ENCODE data around the gene UPF1.

Gene UPF1

DNA sequence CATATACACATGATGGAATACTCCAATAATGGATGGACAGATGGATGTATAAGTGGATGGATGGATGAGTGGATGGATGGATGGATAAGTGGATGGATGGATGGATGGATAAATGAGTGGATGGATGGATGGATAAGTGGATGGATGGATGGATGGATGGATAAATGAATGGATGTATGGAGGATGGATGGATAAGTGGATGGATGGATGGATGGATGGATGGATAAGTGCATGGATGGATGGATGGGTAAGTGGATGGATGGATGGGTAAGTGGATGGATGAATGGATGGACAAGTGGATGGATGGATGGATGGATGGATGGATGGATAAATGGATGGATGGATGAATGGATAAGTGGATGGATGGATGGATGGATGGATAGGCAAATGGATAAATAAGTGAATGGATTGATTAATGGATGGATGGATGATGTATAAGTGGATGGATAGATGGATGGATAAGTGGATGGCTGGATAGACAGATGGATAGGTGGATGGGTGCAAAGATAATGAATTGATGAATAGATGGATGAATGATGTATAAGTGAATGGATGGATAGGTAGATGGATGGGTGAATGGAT is 32.3 kb upstream of the UPF1 start:
- no peak overlapping the region for H3K4me3 ChIP-seq (replicated peaks in 1 of 2; ENCODE audit: low read depth in 2 of 2, low read length in 2 of 2)
- TF ChIP-seq, protein P1, sequence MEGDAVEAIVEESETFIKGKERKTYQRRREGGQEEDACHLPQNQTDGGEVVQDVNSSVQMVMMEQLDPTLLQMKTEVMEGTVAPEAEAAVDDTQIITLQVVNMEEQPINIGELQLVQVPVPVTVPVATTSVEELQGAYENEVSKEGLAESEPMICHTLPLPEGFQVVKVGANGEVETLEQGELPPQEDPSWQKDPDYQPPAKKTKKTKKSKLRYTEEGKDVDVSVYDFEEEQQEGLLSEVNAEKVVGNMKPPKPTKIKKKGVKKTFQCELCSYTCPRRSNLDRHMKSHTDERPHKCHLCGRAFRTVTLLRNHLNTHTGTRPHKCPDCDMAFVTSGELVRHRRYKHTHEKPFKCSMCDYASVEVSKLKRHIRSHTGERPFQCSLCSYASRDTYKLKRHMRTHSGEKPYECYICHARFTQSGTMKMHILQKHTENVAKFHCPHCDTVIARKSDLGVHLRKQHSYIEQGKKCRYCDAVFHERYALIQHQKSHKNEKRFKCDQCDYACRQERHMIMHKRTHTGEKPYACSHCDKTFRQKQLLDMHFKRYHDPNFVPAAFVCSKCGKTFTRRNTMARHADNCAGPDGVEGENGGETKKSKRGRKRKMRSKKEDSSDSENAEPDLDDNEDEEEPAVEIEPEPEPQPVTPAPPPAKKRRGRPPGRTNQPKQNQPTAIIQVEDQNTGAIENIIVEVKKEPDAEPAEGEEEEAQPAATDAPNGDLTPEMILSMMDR (IDR thresholded peaks at IDR 0.05; ENCODE audit: low read depth, low read length): no peak
- no peak for DNase-seq (ENCODE audit: low read depth in 2 of 2)

DNA sequence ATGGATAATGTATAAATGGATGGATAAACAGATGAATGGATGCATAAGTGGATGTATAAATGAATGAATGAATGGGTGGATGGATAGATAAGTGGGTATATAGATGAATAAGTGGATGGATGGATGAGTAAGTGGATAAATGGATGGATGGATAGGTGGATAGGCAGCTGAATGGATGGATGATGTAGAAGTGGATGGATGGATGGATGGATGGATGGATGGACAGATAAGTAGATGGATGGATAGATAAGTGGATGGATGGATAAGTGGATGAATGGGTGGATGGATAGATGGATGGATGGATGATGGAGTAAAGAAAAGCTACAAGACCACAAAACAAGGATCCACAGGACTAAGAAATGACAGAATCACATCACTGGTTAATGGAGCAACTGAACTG is 31.7 kb upstream of the UPF1 start:
- DNase-seq (ENCODE audit: low read depth in 2 of 2): no peak
- TF ChIP-seq, protein P1 (IDR thresholded peaks at IDR 0.05; ENCODE audit: low read depth, low read length): no peak

DNA sequence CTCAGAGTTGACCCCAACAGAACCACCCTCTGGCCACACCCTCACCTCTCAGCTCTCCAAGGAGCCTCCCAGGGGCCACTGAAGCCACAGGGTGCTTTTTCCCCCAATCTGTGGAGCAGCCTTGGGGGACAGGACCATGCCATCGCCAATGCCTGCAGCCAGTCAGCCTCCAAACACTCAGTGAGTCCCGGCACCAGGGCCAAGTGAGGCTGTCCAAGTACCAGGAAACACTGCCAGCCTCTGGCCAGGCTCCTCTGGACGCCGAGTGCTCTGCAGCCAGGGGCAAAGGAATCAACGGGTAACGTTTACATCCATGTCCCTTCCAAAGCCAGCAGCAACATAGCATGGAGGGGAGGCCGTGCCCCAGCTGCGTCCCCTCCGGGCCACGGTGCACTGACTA is 31.1 kb upstream of the UPF1 start:
- DNase-seq (ENCODE audit: low read depth in 2 of 2): no peak
- H3K4me3 ChIP-seq (replicated peaks in 1 of 2; ENCODE audit: low read depth in 2 of 2, low read length in 2 of 2): no peak overlapping the region
- TF ChIP-seq, protein P1 (IDR thresholded peaks at IDR 0.05; ENCODE audit: low read depth, low read length): no peak

More for the DNA sequence above, 31.7 kb upstream of the UPF1 start:
- no peak overlapping the region for H3K4me3 ChIP-seq (replicated peaks in 1 of 2; ENCODE audit: low read depth in 2 of 2, low read length in 2 of 2)

DNA sequence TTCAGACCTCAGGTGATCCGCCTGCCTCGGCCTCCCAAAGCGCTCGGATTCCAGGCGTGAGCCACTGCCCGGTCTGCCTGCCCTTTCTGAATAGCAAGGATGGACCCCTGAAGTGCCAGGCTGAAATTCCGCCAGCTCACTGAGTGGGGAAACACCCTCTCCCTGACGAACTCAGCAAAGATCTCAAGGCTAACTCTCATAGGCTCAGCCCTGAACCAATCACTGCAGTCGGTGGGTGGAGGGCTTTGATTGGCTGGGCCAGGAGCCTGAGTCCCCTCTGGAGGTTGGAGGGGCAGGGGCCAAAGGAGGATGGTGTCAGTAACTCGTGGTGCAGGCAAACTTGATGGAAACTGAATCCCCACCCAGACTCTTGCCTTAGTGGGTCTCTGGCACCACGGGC is 29.4 kb upstream of the UPF1 start:
- DNase-seq (ENCODE audit: low read depth in 2 of 2): no peak

DNA sequence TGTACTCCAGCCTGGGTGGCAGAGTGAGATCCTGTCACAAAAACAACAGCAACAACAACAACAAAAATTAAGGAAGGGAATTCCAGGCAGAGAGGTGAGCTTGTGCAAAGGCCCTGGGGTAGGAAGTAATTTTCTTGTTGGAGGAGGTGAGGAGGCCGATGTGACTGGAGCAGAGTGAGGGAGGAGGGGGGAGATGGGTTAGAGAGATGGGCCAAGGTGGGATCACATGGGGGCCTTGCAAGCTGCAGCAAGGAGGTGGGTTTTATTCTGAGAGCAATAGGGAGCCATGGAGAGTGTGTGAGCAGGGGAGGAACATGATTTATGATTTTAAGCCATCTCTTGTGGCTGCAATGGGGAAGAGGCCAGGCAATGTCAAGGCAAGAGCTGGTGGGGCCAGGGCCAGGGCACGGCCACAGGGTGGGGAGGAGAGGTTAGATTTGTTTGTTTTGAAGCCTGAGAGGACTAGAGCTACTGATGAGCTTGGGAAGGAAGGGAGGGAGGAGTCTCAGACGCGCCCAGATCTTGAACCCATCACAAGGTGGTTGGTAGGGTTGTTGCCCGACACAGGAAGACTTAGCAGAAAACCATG is 28.1 kb upstream of the UPF1 start:
- TF ChIP-seq, protein P1 (IDR thresholded peaks at IDR 0.05; ENCODE audit: low read depth, low read length): no peak
- DNase-seq (ENCODE audit: low read depth in 2 of 2): no peak
- no peak overlapping the region for H3K4me3 ChIP-seq (replicated peaks in 1 of 2; ENCODE audit: low read depth in 2 of 2, low read length in 2 of 2)

More for the DNA sequence above, 29.4 kb upstream of the UPF1 start:
- H3K4me3 ChIP-seq (replicated peaks in 1 of 2; ENCODE audit: low read depth in 2 of 2, low read length in 2 of 2): no peak overlapping the region
- TF ChIP-seq, protein P1 (IDR thresholded peaks at IDR 0.05; ENCODE audit: low read depth, low read length): no peak

DNA sequence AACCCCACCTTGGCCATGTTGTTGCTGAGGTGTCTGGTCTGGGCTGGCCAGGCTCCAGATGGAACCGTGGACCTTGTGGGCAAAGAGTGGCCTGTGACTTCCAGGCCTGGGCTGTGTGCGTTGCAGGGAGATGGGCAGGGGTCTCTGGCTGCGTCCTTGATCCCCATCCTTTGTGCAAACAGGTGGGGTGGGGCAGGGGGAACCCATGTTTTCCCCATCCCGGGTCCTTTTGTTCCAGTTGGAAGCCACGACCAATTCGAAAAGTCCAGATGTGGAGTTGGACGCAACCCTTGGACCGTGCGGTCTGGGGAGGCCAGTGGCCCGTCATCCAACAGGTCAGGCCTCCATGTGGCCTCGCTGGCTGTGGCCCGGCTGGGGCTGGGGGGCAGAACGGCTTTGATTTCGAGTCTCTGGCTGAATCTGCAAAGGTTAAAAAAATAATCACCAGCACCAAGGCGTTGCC is 27.6 kb upstream of the UPF1 start:
- no peak for DNase-seq (ENCODE audit: low read depth in 2 of 2)
- TF ChIP-seq, protein P1 (IDR thresholded peaks at IDR 0.05; ENCODE audit: low read depth, low read length): no peak
- no peak overlapping the region for H3K4me3 ChIP-seq (replicated peaks in 1 of 2; ENCODE audit: low read depth in 2 of 2, low read length in 2 of 2)

Data from cardiac fibroblast (primary cell).